NCI-H526 (cell line): ENCODE data around the gene UBL7.

Experiments used
- DNase-seq, 2 experiments: peaks; one replicate each; lab custom pipeline; 2025; lab: John Stamatoyannopoulos, UW

The UBL7 gene

GRCh38 chr15:74441248-74441941 lies 19.6 kb downstream of the UBL7 start:
- DNase-seq = no peak

GRCh38 chr15:74438721-74439316 lies 22.1 kb downstream of the UBL7 start:
- peak; percentile 55 to 89 for DNase-seq

GRCh38 chr15:74438206-74438605 lies 22.8 kb downstream of the UBL7 start:
- DNase-seq = no peak

DNA sequence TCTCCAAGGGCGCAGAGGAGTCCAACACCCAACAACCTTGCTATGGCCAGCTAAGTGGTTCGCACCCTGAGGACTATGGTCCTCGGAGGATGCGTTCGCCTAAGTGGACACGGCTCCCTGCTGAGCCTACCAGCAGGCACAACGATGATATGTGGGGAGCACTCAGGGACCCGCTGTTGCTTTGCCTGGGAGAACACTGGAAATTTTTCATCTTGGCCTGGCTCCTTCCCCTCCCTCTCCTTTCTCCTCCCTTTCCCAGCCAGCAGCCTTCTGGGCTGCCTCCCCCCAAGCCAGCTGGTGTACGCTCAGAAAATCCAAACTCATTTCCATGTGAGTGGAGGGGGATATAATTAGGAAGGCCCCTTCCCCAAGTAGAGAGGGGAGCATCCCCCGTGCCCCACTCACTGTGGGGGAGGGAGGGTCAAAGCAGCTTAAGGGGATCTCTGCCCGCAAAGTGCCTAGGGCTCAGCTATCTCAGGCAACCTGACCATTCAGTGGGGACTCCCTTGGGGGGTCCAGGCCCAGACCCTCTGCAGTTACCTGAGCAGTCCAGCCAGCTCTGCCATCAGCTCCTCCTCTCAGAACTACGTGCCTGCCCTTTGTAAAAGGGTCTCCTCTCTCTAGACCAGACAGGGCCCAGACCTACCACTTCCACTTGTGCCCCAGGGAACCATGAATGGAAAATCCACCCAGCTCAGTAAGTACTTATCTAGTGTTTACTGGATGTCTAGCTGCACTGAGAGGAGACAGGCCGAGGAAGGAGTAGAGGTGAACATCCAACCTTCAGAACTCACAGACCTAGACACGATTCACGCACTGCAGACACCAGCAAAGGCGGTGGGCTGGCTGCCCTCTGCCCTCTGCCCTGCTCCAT lies 26.5 kb downstream of the UBL7 start:
- DNase-seq = no peak

DNA sequence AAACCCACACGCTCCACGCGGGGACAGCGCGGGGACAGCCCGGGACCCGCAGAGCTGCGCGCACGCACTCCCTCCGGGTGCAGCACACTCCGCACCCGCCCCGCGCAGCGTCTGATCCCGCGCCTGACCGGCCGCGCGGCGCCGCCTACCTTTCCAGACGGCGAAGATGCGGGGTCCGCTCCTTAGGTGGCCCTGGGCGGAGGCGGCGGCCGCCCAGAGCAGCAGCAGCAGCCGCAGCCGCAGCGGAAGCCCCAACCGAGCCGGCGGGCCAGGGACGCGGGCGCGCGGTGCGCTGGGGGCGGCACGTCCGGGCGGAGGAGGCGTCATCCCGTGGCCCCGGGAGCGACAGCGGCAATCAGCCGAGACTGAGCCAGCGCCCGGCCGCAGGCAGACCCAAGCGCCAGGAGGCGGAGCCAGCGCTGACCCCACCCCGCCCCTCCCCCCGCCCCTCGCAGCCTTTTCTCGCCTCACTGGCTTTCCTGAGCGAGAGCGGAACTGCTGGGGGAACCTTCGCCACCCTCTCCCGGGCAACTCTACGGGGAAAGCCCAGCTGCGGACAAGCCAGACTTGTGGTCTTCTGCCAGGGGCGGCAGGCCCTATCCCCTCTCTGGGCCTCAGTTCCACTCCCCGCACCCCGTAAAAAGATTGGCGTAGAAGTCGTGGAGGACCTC lies 27.2 kb downstream of the UBL7 start, which contains the start of gene SEMA7A:
Gene SEMA7A, minus strand, starts transcription at position 367 of the 671 bp plus-strand sequence. Its CDS starts 40 bp downstream, at position 327.
- peak; percentile 42 to 88 for DNase-seq

DNA sequence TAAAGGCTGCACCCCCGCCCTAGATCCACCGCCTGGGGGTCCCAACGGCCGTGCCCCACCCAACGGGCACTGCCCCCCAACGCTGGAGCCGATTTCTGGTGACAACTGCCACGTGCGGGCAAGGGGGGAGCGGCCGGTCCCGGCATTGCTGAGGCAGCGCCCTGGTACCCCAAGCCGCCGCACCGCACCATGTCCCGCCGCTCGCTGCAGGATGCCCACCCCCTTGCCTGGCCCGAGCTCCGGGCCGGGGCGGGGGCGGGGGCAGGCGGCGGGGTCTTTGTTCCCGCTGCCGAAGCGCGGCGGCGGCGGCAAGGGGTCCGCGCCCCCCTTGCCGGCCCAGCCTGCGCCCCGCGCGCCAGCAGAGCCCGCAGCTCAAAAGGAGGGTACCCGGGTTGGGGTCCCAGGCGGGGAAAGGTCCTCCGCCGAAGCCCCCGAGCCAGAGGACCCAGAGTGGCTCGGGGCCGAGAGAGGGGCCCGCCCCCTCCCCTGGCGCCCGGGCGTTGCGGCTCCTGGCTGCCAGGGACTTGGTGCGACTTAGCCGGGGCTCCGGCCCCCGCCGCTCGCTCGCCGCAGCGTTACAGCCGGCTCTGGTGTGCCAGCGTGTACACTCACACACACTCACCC lies 27.9 kb downstream of the UBL7 start:
- peak in 1 of 2 experiments; percentile 71 for DNase-seq

DNA sequence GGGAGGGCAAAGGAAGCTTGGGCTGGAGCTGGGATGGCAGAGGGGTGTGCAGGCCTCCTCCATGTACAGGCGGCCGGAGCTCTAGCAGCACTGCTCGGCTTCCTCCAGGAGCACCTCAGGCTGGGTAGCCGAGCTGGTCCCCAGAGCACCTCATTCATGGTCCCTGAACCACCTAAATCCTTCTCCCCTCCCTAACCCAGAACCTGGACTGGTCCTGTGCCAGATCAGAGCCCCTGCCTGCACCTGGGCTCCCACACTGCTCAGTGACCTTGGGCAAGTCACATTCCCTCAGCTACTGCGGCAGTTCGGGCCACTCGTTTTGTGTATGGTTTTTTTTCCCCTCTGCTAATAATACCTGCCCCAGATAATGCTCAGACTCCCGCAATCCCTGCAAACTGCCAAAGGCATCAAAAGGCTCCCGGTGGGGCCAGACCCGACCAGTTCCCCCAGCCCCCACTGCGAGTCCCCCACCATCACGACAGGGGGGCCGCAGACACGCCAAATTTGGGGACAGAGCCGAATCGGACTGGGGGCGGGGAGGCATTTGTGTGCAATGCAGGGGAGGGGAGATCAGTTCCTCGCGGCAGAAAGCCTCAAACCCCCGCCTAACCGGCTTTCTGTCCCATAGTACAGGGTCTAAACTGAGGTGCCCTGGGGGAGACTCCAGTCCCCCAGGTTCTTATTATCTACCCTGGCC lies 28.5 kb downstream of the UBL7 start:
- DNase-seq = no peak

DNA sequence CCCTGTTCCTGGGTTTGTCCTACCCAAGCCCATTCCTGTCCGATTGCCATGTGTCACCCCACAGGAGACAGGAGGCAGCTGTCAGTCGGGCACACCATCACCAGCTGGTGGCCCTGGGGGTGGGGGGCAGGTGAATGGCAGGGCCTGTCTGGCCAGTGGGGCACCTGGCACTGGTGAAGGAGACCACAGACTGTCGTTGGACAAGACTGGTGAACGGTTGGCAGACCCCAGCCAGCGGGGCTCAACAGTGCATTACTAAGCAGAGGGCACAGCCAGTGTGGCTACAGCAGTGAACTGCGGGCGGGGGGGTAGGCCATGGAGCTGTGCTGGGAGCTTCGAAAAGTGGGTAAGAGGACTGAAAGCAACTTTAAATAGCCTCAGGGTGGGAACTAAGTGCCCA lies 29.3 kb downstream of the UBL7 start:
- DNase-seq = no peak

DNA sequence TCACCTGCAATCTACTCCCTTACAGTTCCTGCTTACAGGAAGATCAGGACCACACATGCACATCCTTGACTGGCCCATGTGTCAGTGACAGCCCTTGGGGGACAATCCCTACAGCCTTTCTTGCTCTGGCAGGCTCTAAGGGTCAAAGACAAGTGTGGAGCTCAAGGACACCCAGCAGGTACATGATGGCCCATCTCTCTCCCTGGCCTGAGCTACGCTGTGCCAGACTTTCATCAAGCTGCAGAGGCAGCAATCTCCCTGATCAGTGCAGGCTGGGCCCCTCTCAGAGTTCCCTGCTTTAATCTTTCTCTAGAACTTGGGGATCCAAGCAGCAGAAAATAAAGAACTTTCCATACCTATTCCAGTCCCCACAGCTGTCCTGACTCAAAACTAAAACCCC lies 29.8 kb downstream of the UBL7 start:
- DNase-seq = no peak

DNA sequence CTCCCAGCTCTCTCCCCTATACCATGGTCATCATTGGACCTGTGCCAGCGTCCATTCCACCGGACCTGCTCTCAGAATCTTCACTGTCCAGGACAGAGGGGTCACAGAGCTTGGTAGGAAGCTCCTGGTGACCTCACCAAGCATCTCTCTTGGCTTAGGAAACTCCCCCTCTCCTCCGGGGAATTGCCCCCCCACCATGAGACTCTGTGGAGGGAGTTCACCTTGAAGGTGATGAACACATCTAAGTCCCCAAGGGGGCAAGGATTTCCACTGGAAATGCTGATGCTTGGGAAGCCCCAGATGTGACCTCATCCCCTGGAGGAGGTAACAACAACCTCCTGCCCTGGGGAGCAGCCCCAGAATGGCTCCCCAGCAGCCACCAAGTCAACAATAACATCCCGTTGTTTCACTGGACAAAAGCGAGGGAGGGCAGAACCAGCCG lies 30.4 kb downstream of the UBL7 start:
- no peak for DNase-seq

DNA sequence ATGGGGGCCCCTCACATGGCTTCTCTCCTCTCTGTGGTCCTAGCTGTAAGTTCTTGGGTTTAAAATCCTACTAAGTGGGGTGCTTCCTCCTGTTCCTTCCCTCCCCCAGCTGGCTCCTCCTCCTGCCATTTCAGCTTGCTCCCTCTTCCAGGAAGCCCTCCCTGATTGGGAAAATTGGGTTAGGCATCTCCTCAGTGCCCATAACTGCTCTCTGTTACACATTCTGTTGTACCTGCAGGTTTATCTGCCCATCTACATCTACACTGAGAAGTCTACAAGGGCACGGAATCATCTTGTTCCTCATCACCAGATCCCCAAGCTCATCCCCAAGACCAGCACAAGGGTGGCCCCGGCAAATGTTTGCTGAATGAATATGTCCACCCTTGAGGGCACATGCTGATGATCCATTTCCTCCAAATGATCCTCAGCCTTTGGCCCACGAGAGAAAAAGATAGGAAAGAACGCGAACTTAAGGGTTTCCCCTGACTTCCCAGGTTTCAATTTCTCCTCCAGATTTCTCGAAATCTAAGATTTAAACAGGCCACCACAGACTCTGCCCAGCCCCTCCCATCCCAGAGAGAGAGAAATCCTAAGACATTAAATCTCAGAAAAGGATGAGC lies 31.1 kb downstream of the UBL7 start:
- DNase-seq = no peak

- DNase-seq = no peak
Measured at GRCh38 chr15:74428970-74429780, 31.8 kb downstream of the UBL7 start.

DNA sequence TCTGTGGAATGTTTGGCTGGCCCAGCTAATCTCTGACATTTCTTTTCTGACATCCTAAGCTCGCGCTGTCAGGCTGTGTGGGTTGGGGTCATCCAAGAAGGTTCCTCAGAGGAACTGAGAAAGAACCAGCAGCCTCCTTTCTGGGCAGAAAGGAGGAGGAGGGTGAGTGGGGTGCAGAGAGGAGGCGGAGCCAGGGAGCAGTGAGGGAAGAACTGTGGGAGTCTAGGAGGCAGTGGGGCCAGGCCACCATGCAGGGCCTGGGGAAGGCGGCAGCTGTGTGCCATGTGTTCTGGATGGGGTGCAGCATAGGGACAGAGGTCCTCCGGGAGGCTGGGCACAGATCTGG lies 32.5 kb downstream of the UBL7 start:
- DNase-seq = no peak

- no peak for DNase-seq
Measured at GRCh38 chr15:74427607-74428441, 33.1 kb downstream of the UBL7 start.

DNA sequence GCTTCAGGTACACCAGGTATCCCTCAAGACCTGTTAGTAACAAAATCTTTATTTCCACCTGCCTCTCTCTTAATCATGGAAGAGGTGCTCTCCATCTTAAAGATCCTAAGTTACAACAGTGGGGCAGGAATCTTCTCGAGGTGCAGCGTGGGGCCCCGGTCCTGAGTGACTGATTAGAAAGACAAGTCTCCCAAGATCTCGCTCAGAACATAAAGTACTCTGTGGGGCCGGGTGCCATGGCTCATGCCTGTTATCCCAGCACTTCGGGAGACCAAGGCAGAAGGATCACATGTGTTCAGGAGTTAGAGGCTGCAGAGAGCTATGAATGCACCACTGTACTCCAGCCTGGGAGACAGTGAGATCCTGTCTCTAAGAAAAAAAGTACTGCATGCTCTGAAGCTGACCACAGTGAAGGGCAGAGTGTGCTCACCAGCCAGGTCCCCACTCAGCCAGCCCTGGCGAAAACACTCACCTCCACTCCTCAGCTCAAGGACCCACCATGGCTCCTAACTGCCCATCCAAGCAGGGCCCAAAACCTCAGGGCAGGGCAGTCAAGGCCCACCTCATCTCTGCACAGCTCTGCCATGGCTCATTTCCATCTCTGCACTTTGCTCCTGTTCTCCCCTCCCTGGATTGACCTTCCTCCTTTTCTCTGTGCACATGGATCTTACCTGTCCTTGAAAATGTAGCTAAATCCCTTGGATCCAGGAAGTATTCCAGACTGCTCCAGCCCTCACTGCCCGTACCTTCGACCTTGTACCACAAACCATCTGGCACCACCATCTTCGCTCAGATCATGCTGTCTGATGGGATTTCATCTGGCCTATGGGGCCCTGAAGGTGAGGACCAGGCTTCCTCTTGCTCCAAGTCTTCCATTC lies 34.3 kb downstream of the UBL7 start:
- DNase-seq = no peak

DNA sequence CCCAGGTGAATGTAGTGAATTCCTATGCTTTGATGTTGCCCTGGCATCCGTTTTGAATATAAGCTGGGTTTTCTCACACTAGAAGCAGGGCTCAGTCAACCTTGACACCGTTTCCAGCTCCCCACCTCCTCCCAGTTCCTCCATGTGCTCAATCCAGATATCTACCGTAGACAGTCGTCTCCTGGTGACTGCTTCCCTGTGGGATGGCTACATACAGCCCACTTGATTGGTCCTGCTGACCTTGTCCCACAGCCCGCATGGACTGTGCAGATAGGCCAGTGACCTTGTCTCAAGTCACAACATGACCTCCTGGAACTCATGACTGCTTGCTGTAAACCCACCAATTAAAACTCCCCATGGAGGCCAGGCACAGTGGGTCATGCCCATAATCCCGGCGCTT lies 35.3 kb downstream of the UBL7 start:
- peak; percentile 54 to 78 for DNase-seq

DNA sequence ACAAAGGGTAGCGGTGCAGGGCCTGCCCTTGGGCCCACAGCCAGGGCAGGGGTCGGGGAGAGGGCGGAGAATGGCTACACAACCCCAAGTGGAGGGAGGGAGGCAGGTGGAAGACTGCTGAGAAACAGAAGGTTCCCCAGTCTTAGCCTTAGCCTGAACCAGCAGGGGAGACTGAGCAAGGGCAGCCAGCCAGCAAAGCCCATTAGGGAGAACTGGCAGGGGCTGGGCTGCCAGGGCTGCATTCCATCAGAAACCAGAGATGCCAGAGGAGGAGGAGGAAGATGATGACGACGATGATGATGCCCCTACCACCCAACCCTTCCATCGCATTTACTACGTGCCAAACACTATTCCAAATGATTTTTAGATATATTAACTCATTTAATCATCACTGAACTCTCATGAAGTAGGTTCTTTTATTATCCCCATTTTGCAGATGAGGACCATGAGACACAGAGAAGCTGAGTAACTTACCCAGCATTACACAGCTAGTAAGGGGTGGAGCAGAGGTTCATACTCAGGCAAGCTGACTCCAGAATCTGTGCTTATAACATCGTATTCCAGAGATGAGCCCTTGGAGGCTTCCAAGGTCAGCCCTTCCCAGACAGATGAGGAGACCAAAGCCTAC lies 35.9 kb downstream of the UBL7 start:
- no peak for DNase-seq
